GM18505 (cell line): Measurements from ENCODE around the gene ICAM5.

ENCODE experiments used
- ATAC-seq: cut with Tn5 transposase; IDR thresholded peaks from one replicate; pipeline ENCODE4 v1.9.1; 2021; ENCODE audit not compliant: unreplicated experiment
- POLR2A ChIP-seq: IDR thresholded peaks from 4 replicates; pipeline ENCODE4 v1.6.1; 2011; ENCODE audit warnings: borderline replicate concordance; ENCODE audit not compliant: insufficient read depth, insufficient read length; ENCODE audit errors: extremely low read depth

Gene ICAM5

DNA sequence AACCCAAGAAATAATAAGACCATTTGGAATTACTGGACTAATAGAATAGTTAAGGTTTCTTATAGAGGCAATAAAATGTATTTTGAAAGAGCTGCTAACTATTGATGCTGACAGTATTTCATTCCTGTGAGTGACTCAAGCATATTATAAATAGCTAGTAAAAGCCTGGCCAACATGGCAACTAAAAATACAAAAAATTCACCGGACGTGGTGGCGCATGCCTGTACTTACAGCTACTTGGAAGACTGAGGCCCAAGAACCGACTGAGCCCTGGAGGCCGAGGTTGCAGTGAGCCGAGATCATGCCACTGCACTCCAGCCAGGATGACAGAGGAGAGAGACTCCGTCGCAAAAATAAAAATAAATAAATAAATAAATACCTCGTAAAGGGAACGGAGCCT lies 55.0 kb downstream of the ICAM5 start:
- TF ChIP-seq POLR2A, result no peak
- no peak for ATAC-seq
